HUES48 (cell line): Measurements from ENCODE around the gene ADCY6.

Experiments
- H3K27ac ChIP-seq: one replicate; pipeline ENCODE4 v1.7.0; 2013; ENCODE audit warnings: low read depth, low read length, inconsistent platforms
- H3K27me3 ChIP-seq: 2 replicates; pipeline ENCODE4 v1.6.1; 2013; ENCODE audit warnings: mild to moderate bottlenecking, low read length; ENCODE audit not compliant: control insufficient read depth, insufficient read depth
- H3K36me3 ChIP-seq: 2 replicates; pipeline ENCODE4 v1.6.1; 2013; ENCODE audit warnings: low read length; ENCODE audit not compliant: control insufficient read depth, insufficient read depth
- H3K4me1 ChIP-seq: 2 replicates; pipeline ENCODE4 v1.6.1; 2013; ENCODE audit warnings: mild to moderate bottlenecking, low read length; ENCODE audit not compliant: control insufficient read depth, insufficient read depth
- H3K4me3 ChIP-seq: 2 replicates; pipeline ENCODE4 v1.5.1; 2013; ENCODE audit warnings: mild to moderate bottlenecking, low read depth, low read length
- H3K9ac ChIP-seq: 2 replicates; pipeline ENCODE4 v1.6.1; 2013; ENCODE audit warnings: mild to moderate bottlenecking, low read depth, low read length, moderate library complexity
- H3K9me3 ChIP-seq: 2 replicates; pipeline ENCODE4 v1.6.1; 2013; ENCODE audit warnings: low read length; ENCODE audit not compliant: control insufficient read depth, insufficient read depth

The ADCY6 gene

GRCh38 chr12:48795550-48796455 is 6.9 kb upstream of the ADCY6 start:
- H3K36me3 ChIP-seq: no peaks in the 10 kb centered on the region
- no peak overlapping the region for H3K4me3 ChIP-seq
- H3K9ac ChIP-seq: no peak overlapping the region
- no peak overlapping the region for H3K27ac ChIP-seq
- peaks cover 8% of the 10 kb centered on the region for H3K4me1 ChIP-seq
- H3K9me3 ChIP-seq: no peaks in the 10 kb centered on the region
- H3K27me3 ChIP-seq: no peaks in the 10 kb centered on the region

GRCh38 chr12:48794870-48795269 is 6.0 kb upstream of the ADCY6 start:
- H3K9ac ChIP-seq: no peak overlapping the region
- H3K36me3 ChIP-seq: no peaks in the 10 kb centered on the region
- no peak overlapping the region for H3K4me3 ChIP-seq
- H3K4me1 ChIP-seq: peaks cover 14% of the 10 kb centered on the region
- H3K9me3 ChIP-seq: no peaks in the 10 kb centered on the region
- H3K27ac ChIP-seq: no peak overlapping the region
- no peaks in the 10 kb centered on the region for H3K27me3 ChIP-seq

GRCh38 chr12:48793696-48794095 is 4.8 kb upstream of the ADCY6 start:
- Histone ChIP-seq H3K27me3 (no peaks in the 10 kb centered on the region), H3K9me3 (no peaks in the 10 kb centered on the region), H3K4me1 (peaks cover 16% of the 10 kb centered on the region), H3K36me3 (no peaks in the 10 kb centered on the region), H3K4me3 (no peak overlapping the region), H3K9ac (no peak overlapping the region), H3K27ac (no peak overlapping the region)

- Histone ChIP-seq H3K9ac (no peak overlapping the region), H3K9me3 (no peaks in the 10 kb centered on the region), H3K4me1 (peaks cover 16% of the 10 kb centered on the region), H3K4me3 (peak overlapping the region; percentile 86), H3K27me3 (no peaks in the 10 kb centered on the region), H3K27ac (peak overlapping the region; percentile 76), H3K36me3 (no peaks in the 10 kb centered on the region)
Measured at GRCh38 chr12:48789858-48790326, 1.0 kb upstream of the ADCY6 start.

- H3K4me1 ChIP-seq: peaks cover 14% of the 10 kb centered on the region
- H3K4me3 ChIP-seq: peak overlapping the region; percentile 86
- H3K27ac ChIP-seq: peak overlapping the region; percentile 35
- H3K27me3 ChIP-seq: no peaks in the 10 kb centered on the region
- H3K36me3 ChIP-seq: no peaks in the 10 kb centered on the region
- 0 out of 2 replicates have a peak overlapping the region, but pooled peaks have one; percentile 31 for H3K9ac ChIP-seq
- H3K9me3 ChIP-seq: no peaks in the 10 kb centered on the region
Measured at GRCh38 chr12:48788524-48788853, 400 bp downstream of the ADCY6 start.

GRCh38 chr12:48787791-48788523 is 932 bp downstream of the ADCY6 start:
- Histone ChIP-seq H3K9ac (no peak overlapping the region), H3K27ac (no peak overlapping the region), H3K27me3 (no peaks in the 10 kb centered on the region)

GRCh38 chr12:48786591-48787544 is 2.0 kb downstream of the ADCY6 start:
- H3K4me1 ChIP-seq: peaks cover 14% of the 10 kb centered on the region
- no peaks in the 10 kb centered on the region for H3K9me3 ChIP-seq
- no peaks in the 10 kb centered on the region for H3K27me3 ChIP-seq
- H3K36me3 ChIP-seq: no peaks in the 10 kb centered on the region
- peak overlapping the region; percentile 86; the same call in 1 of the 2 replicates for H3K4me3 ChIP-seq
- H3K9ac ChIP-seq: no peak overlapping the region
- no peak overlapping the region for H3K27ac ChIP-seq

More at GRCh38 chr12:48787791-48788523, 932 bp downstream of the ADCY6 start:
- no peaks in the 10 kb centered on the region for H3K9me3 ChIP-seq
- H3K36me3 ChIP-seq: no peaks in the 10 kb centered on the region
- H3K4me3 ChIP-seq: peak overlapping the region; percentile 86
- peaks cover 14% of the 10 kb centered on the region for H3K4me1 ChIP-seq

- Histone ChIP-seq H3K9ac (no peak overlapping the region), H3K9me3 (no peaks in the 10 kb centered on the region), H3K4me1 (0 out of 2 replicates have a peak, but pooled peaks cover 7% of the 10 kb centered on the region), H3K27ac (no peak overlapping the region), H3K36me3 (no peaks in the 10 kb centered on the region), H3K27me3 (no peaks in the 10 kb centered on the region), H3K4me3 (no peak overlapping the region)
Measured at GRCh38 chr12:48783432-48783831, 5.5 kb downstream of the ADCY6 start.

GRCh38 chr12:48782457-48783395 is 6.2 kb downstream of the ADCY6 start:
- peaks cover 11% of the 10 kb centered on the region; the same call in 1 of the 2 replicates for H3K4me1 ChIP-seq
- H3K36me3 ChIP-seq: no peaks in the 10 kb centered on the region
- no peak overlapping the region for H3K9ac ChIP-seq
- no peak overlapping the region for H3K4me3 ChIP-seq
- no peaks in the 10 kb centered on the region for H3K9me3 ChIP-seq
- H3K27ac ChIP-seq: no peak overlapping the region
- H3K27me3 ChIP-seq: no peaks in the 10 kb centered on the region
